PC-9 (cell line): ENCODE measurements around the gene FLOT1.

ENCODE experiments used
- EZH2 ChIP-seq: fragments of 200-600 bp; sonication (generic); IDR thresholded peaks from 2 replicates; pipeline ENCODE4 v1.8.0; 2017; ENCODE audit warnings: antibody characterized with exemption, low read depth
- TF ChIP-seq, protein P1 (sequence below): fragments of 200-600 bp; sonication (generic); conservative IDR thresholded peaks from 2 replicates; pipeline ENCODE4 v1.6.1; 2017; ENCODE audit warnings: mixed run types, antibody characterized with exemption, mild to moderate bottlenecking, moderate library complexity

GRCh38 chr6:30741063-30741779, 1.3 kb downstream of the FLOT1 start:
- TF ChIP-seq, protein P1, sequence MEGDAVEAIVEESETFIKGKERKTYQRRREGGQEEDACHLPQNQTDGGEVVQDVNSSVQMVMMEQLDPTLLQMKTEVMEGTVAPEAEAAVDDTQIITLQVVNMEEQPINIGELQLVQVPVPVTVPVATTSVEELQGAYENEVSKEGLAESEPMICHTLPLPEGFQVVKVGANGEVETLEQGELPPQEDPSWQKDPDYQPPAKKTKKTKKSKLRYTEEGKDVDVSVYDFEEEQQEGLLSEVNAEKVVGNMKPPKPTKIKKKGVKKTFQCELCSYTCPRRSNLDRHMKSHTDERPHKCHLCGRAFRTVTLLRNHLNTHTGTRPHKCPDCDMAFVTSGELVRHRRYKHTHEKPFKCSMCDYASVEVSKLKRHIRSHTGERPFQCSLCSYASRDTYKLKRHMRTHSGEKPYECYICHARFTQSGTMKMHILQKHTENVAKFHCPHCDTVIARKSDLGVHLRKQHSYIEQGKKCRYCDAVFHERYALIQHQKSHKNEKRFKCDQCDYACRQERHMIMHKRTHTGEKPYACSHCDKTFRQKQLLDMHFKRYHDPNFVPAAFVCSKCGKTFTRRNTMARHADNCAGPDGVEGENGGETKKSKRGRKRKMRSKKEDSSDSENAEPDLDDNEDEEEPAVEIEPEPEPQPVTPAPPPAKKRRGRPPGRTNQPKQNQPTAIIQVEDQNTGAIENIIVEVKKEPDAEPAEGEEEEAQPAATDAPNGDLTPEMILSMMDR = no peak
- TF ChIP-seq EZH2 = no peak
